Spleen (tissue), 7 donors: ENCODE data around the gene HRH2.
"Not testable (repeated sequence)": the region's sequence is repeated elsewhere in the genome, so short reads cannot be mapped to it uniquely, and the experiment has no call there.

Source experiments
- POLR2A ChIP-seq, 3 donors: fragments of 450-650 bp; IDR thresholded peaks; one replicate each; pipeline ENCODE4 v1.5.1; 2017; ENCODE audit warnings: antibody characterized with exemption in 3 of 3, mild to moderate bottlenecking in 1 of 3
- POLR2AphosphoS5 ChIP-seq, 3 donors: sonication (generic); formaldehyde crosslinking; IDR thresholded peaks; one replicate each; pipeline ENCODE4 v1.5.1; 2017; ENCODE audit warnings: antibody characterized with exemption in 3 of 3
- TF ChIP-seq, protein P1 (sequence below), 11 experiments: fragments of 200-600 bp in 7 of 11; fragments of 450-650 bp in 4 of 11; sonication (generic) in 4 of 11; IDR thresholded peaks in 8 of 11; conservative IDR thresholded peaks in 3 of 11; 1 replicate in 7 of 11; 2 replicates in 4 of 11; pipeline versions ENCODE4 v1.4.0 to v1.8.0; 2016 to 2021; ENCODE audit warnings: antibody characterized with exemption in 11 of 11, inconsistent platforms in 4 of 11, mild to moderate bottlenecking in 1 of 11
- donor health status: DM: no; HTN: no; CAD: no; lungs with moderate emphysema.
- donor health status: DM: no; HTN: no; CAD: no.
- donor health status: DM: no; HTN: no; CAD: no.

DNA sequence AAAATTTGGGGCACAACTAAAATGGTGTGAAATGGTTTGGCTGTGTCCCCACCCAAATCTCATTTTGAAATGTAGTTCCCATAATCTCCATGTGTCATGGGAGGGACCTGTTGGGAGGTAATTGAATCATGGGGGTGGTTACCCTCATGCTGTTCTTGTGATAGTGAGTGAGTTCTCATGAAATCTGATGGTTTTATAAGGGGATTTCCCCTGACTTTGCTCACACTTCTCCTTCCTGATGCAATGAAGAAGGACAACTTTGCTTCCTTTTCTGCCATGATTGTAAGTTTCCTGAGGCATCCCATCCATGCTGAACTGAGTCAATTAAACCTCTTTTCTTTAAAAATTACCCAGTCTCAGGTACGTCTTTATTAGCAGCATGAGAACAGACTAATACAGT, 102.1 kb downstream of the HRH2 start:
- TF ChIP-seq POLR2A, POLR2AphosphoS5 (IDR thresholded peaks at IDR 0.05): not testable (repeated sequence)
- TF ChIP-seq, protein P1, sequence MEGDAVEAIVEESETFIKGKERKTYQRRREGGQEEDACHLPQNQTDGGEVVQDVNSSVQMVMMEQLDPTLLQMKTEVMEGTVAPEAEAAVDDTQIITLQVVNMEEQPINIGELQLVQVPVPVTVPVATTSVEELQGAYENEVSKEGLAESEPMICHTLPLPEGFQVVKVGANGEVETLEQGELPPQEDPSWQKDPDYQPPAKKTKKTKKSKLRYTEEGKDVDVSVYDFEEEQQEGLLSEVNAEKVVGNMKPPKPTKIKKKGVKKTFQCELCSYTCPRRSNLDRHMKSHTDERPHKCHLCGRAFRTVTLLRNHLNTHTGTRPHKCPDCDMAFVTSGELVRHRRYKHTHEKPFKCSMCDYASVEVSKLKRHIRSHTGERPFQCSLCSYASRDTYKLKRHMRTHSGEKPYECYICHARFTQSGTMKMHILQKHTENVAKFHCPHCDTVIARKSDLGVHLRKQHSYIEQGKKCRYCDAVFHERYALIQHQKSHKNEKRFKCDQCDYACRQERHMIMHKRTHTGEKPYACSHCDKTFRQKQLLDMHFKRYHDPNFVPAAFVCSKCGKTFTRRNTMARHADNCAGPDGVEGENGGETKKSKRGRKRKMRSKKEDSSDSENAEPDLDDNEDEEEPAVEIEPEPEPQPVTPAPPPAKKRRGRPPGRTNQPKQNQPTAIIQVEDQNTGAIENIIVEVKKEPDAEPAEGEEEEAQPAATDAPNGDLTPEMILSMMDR (IDR thresholded peaks at IDR 0.05 in 8 of 11, conservative IDR thresholded peaks at IDR 0.05 in 3 of 11) = not testable (repeated sequence)
